HepG2 (cell line): ENCODE measurements around the gene STX12. TPM values are rescaled to one million over a fixed set of nuclear protein-coding genes. Genes with fewer than 3 reads are reported as not detected.

Experiments
- ATAC-seq: fragments of 200-7000 bp; cut with Tn5 transposase; 3 replicates; pipeline ENCODE4 v1.9.1; 2020; ENCODE audit warnings: mild to moderate bottlenecking, moderate library complexity
- BruUV-seq: library from RNA; stranded (reverse); fragments of 400-500 nt; replicated peaks from 2 replicates; lab custom pipeline; 2021; lab: Mats Ljungman, UMichigan
- CTCF ChIA-PET: fragments of 300-600 bp; formaldehyde crosslinking; extraction: SDS; loops from one replicate; lab custom pipeline; 2021; ENCODE audit warnings: low total read pairs, inconsistent platforms, low intra/inter-chr PET ratio; lab: Yijun Ruan, JAX
- POLR2A ChIA-PET: fragments of 350-600 bp; sonication (Branson Sonifier 250); formaldehyde crosslinking; loops from one replicate; lab custom pipeline; 2020; ENCODE audit warnings: antibody characterized with exemption, inconsistent platforms; lab: Yijun Ruan, JAX
- DNase-seq: peaks from one replicate; pipeline ENCODE4 v3.0.0-alpha.2; 2015; ENCODE audit warnings: low spot score
- FAIRE-seq: peaks from 3 replicates; lab custom pipeline; 2011; peaks lifted over from hg19 to GRCh38; lab: Jason Lieb, UNC
- H2AFZ ChIP-seq: one replicate; pipeline ENCODE4 v1.6.1; 2011; ENCODE audit warnings: low read length, inconsistent platforms
- H3K27ac ChIP-seq: fragments of 300-600 bp; 3 replicates; pipeline ENCODE4 v1.8.0; 2011; ENCODE audit warnings: mixed run types, mild to moderate bottlenecking, mixed read lengths, low read length, inconsistent platforms; ENCODE audit not compliant: insufficient read depth; ENCODE audit errors: extremely low read length
- H3K27me3 ChIP-seq, 2 experiments: fragments of 200-600 bp in 1 of 2; 2 replicates in 1 of 2; 3 replicates in 1 of 2; pipeline versions ENCODE4 v1.6.0 to v1.8.0; 2011; ENCODE audit warnings: low read length in 2 of 2, mild to moderate bottlenecking in 2 of 2, moderate library complexity in 2 of 2, inconsistent platforms in 1 of 2; ENCODE audit not compliant: insufficient read depth in 2 of 2, control insufficient read depth in 1 of 2
- H3K36me3 ChIP-seq, 2 experiments: fragments of 200-600 bp in 1 of 2; replicated peaks in 1 of 2; 2 replicates in 1 of 2; 3 replicates in 1 of 2; pipeline versions ENCODE4 v1.5.1 to v1.8.0; 2011; ENCODE audit warnings: low read length in 2 of 2, inconsistent platforms in 1 of 2; ENCODE audit not compliant: insufficient read depth in 2 of 2, control insufficient read depth in 1 of 2
- H3K4me1 ChIP-seq: 2 replicates; pipeline ENCODE4 v1.5.1; 2012; ENCODE audit warnings: low read length, inconsistent platforms; ENCODE audit not compliant: insufficient read depth
- H3K4me2 ChIP-seq: 2 replicates; pipeline ENCODE4 v1.6.0; 2011; ENCODE audit warnings: low read depth, low read length, inconsistent platforms
- H3K4me3 ChIP-seq, 3 experiments: fragments of 200-600 bp in 1 of 3; sonication (generic), shearing (Covaris generic) in 1 of 3; replicated peaks in 1 of 3; 2 replicates each; pipeline ENCODE4 v1.5.1; 2011 to 2016; ENCODE audit warnings: low read length in 3 of 3, inconsistent platforms in 2 of 3, low read depth in 2 of 3, mild to moderate bottlenecking in 2 of 3, control low read depth in 1 of 3, mixed read lengths in 1 of 3; ENCODE audit not compliant: insufficient read depth in 1 of 3
- H3K79me2 ChIP-seq: one replicate; pipeline ENCODE4 v1.6.1; 2011; ENCODE audit warnings: low read length, inconsistent platforms; ENCODE audit not compliant: insufficient read depth
- H3K9ac ChIP-seq: 2 replicates; pipeline ENCODE4 v1.6.0; 2011; ENCODE audit warnings: mild to moderate bottlenecking, low read depth, low read length, inconsistent platforms; ENCODE audit not compliant: insufficient read depth
- H3K9me3 ChIP-seq: 2 replicates; pipeline ENCODE4 v1.5.1; 2012; ENCODE audit warnings: mild to moderate bottlenecking, low read length
- H4K20me1 ChIP-seq: 2 replicates; pipeline ENCODE4 v1.6.0; 2011; ENCODE audit warnings: inconsistent platforms, mild to moderate bottlenecking, low read length, moderate library complexity; ENCODE audit not compliant: insufficient read depth
- HBP1 ChIP-seq: IDR thresholded peaks from 2 replicates; pipeline ENCODE4 v1.6.1; 2016; ENCODE audit warnings: low read depth, control low read depth
- PHF20 ChIP-seq: sonication (generic); formaldehyde crosslinking; IDR thresholded peaks from 2 replicates; pipeline ENCODE4 v1.5.0; 2020; ENCODE audit warnings: mild to moderate bottlenecking, missing genetic modification reagents
- in situ Hi-C: cut with HindIII; loops from 2 replicates; pipeline ENCODE4 v1.10.0; 2017; ENCODE audit warnings: low pct_unique_long_range_greater_than_20kb; ENCODE audit not compliant: extremely low pct_ligation_motif_present
- intact Hi-C: fragments of 100-400 bp; cut with micrococcal nuclease; formaldehyde crosslinking; loops from one replicate; pipeline ENCODE4 v1.10.0; 2022; ENCODE audit not compliant: unreplicated experiment
- polyA plus RNA-seq, 8 experiments: library from polyadenylated mRNA; depleted of rRNA in 3 of 8; stranded (reverse) in 7 of 8; unstranded in 1 of 8; fragments of >200 nt; fragmentation: Illumina TruSeq in 4 of 8; extraction: Trizol in 4 of 8; gene quantifications; 2 replicates each; pipeline versions ENCODE4 v1.2.1 to v1.2.3, GENCODE V29; 2011 to 2016; ENCODE audit warnings: low read depth in 4 of 8, missing spikeins in 1 of 8, mixed read lengths in 1 of 8; ENCODE audit not compliant: insufficient read depth in 1 of 8
- total RNA-seq, 5 experiments: library from RNA; depleted of rRNA; stranded (reverse); fragments of >200 nt; fragmentation: Illumina TruSeq; extraction: Trizol; gene quantifications; 2 replicates each; pipeline ENCODE4 v1.2.3, GENCODE V29; 2016; ENCODE audit warnings: low read depth in 1 of 5

Gene STX12
- total and polyA plus RNA-seq, 2 of the 13 experiments (the other 11 are each of a cell fraction or from before 2014, with no cell fraction given), result 9.0 to 19.7 TPM

DNA sequence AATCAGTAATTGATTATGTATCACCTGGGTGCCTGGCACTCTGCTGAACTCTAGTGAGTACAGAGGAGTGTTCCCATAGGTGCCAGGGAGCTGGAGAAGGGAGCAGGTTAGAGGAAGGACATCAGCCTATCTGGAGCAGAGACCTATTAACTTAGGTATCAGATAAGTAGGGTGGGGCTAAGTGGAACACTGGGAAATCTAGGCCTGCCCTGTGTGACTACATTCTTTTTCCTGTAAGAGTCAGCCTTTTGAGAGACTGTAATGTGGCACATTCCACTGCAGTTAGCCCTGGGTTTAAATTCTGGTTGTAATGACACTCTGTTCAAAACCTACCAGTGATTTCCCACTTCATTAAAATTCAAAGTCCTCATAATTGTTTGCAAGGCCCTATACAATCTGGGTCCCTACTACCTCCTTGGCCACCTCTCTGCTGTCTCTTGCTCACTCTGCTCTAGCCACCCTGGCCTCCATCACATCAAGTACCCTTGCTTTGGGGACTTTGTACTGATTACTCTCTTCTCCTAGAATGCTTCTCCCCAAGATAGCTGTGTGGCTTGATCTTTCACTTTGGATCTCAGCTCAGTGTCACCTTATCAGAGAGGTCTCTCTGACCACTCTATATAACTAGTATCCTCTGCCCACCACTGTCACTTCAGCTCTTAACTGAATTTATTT is 12.9 kb downstream of the STX12 start:
- FAIRE-seq (no peak), ATAC-seq (no peak)
- in situ Hi-C loops, result no loop called here
- H4K20me1 ChIP-seq, result no peaks in the 10 kb centered on the region; the same call in 1 of the 2 replicates
- H3K79me2 ChIP-seq, result peaks cover 3% of the 10 kb centered on the region
- H3K4me1 ChIP-seq, result no peaks in the 10 kb centered on the region
- no peak for TF ChIP-seq PHF20 (CRISPR knock-in tag)
- TF ChIP-seq, all 625 proteins: peak for 0
- ChIA-PET POLR2A (interaction anchor here (1.5 to 1.7 kb wide), 2 partner anchors 13 to 31 kb away, joined by 5 to 8 read pairs; partner anchors contain the start of gene STX12), CTCF (no interaction called here)
- DNase-seq, result no peak
- no peaks in the 10 kb centered on the region for H3K9me3 ChIP-seq
- H2AFZ ChIP-seq, result no peak overlapping the region
- BruUV-seq, result no TSS peak
- peaks cover 2 to 9% of the 10 kb centered on the region in 2 experiments; a peak in 3 of 5 replicates for H3K36me3 ChIP-seq
- H3K27me3 ChIP-seq, result no peaks in the 10 kb centered on the region
- no peak overlapping the region for H3K9ac ChIP-seq
- no peak overlapping the region for H3K4me3 ChIP-seq
- H3K4me2 ChIP-seq, result no peak overlapping the region
- intact Hi-C loops, result no loop called here
- no peak overlapping the region for H3K27ac ChIP-seq

DNA sequence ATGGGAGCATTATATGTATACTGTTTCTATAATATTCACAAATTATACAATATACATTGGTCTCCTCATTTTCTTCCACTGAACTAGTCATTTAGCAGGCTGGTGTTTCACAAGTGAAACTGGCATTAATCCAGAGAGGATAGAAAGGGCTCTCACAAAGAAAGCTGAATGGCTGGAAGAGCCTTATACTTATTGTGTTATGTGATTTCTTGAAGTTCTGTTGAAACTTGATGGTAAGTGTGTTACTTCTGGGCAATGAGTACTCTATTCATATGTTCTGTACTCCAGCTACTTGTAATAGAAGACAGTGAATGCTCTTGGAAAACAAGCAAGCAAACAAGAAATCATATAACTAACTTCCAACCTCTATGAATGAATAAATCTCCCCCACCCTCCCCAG is 14.9 kb downstream of the STX12 start:
- Histone ChIP-seq H2AFZ (no peak overlapping the region), H4K20me1 (no peaks in the 10 kb centered on the region; the same call in 1 of the 2 replicates), H3K36me3 (peaks cover 2 to 15% of the 10 kb centered on the region in 2 experiments; a peak in 4 of 5 replicates), H3K9ac (no peak overlapping the region), H3K27ac (no peak overlapping the region), H3K9me3 (no peaks in the 10 kb centered on the region)
- ChIA-PET CTCF (no interaction called here), POLR2A (interaction anchor here (1.1 kb wide), 1 partner anchor 15 kb away, joined by 3 read pairs; the partner anchor contains the start of gene STX12)
- BruUV-seq, result no TSS peak
- ATAC-seq (no peak), DNase-seq (no peak)
- TF ChIP-seq HBP1, result no peak
- TF ChIP-seq, all 625 proteins: peak for 0
- Histone ChIP-seq H3K4me2 (no peak overlapping the region), H3K4me3 (no peak overlapping the region), H3K27me3 (no peaks in the 10 kb centered on the region), H3K79me2 (peaks cover 3% of the 10 kb centered on the region), H3K4me1 (no peaks in the 10 kb centered on the region)
- intact Hi-C loops, result no loop called here
- FAIRE-seq, result no peak
- in situ Hi-C loops, result no loop called here
